H1 (cell line): ENCODE data around the gene IZUMO4. TPM values are rescaled to one million over a fixed set of nuclear protein-coding genes. Genes with fewer than 3 reads are reported as not detected.
A peak's percentile ranks its signal among the peaks of the same experiment; 100 is the strongest.

Experiments
- GABPA ChIP-seq: IDR thresholded peaks from 2 replicates; pipeline ENCODE4 v1.6.1; 2011; ENCODE audit warnings: mild to moderate bottlenecking, low read length, moderate library complexity, borderline replicate concordance; ENCODE audit not compliant: insufficient read depth
- RFX5 ChIP-seq: IDR thresholded peaks from 2 replicates; pipeline ENCODE4 v1.6.1; 2011; ENCODE audit warnings: low read depth, low read length, improper control_type of control experiment, borderline replicate concordance
- SP1 ChIP-seq: IDR thresholded peaks from 2 replicates; pipeline ENCODE4 v1.6.1; 2011; ENCODE audit warnings: low read depth, low read length
- TBP ChIP-seq: IDR thresholded peaks from 2 replicates; pipeline ENCODE4 v1.6.1; 2011; ENCODE audit warnings: low read depth, low read length, improper control_type of control experiment
- polyA plus RNA-seq, 7 experiments: library from polyadenylated mRNA; depleted of rRNA in 3 of 7; stranded (reverse) in 5 of 7; unstranded in 2 of 7; fragments of >200 nt in 5 of 7; fragments of 200-250 nt in 2 of 7; gene quantifications; 1 replicate in 5 of 7; 2 replicates in 1 of 7; 4 replicates in 1 of 7; pipeline versions ENCODE4 v1.2.1 to v1.2.3, GENCODE V29; 2011 to 2013; ENCODE audit warnings: missing spikeins in 2 of 7, mixed read lengths in 2 of 7
- total RNA-seq: library from RNA; stranded (reverse); fragmentation: NEBNext Ultra II Directional; extraction: Animal tissue kit (Norgen Biotek cat#: 25700); gene quantifications from 2 replicates; pipeline ENCODE4 v1.2.1, GENCODE V29; 2021

Gene IZUMO4
- total and polyA plus RNA-seq, 2 of the 8 experiments (the other 6 are each of a cell fraction or from before 2014, with no cell fraction given): 1.8 to 1.9 TPM

DNA sequence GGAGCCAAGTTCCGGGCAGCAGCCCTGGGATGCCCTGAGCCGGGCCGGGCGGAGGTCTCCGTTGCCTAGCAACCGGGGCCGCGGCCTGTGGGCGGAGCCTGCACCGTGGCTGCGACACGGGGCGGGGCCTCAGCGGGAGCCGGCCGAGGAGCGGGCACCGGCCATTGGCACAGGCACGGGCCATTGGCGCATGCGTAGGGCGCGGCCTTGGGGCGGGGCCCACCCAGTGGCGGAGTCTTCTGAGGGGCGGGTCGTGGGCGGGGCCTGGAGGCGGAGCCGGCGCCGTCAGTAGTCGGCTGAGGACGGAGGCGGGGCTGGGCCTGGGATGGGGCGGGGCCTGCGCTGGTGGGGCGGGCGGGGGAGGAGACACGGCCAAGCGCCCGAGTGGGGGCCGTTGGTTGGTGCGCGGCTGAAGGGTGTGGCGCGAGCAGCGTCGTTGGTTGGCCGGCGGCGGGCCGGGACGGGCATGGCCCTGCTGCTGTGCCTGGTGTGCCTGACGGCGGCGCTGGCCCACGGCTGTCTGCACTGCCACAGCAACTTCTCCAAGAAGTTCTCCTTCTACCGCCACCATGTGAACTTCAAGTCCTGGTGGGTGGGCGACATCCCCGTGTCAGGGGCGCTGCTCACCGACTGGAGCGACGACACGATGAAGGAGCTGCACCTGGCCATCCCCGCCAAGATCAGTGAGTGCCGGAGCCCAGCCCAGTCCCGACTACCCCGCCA, at the start of gene IZUMO4 (continued):
- TF ChIP-seq SP1 (peak; percentile 25; the same call in 1 of the 2 replicates), GABPA (no peak), RFX5 (no peak), TBP (no peak)
